ENCODE data around the gene PPFIA4.

Gene PPFIA4

DNA sequence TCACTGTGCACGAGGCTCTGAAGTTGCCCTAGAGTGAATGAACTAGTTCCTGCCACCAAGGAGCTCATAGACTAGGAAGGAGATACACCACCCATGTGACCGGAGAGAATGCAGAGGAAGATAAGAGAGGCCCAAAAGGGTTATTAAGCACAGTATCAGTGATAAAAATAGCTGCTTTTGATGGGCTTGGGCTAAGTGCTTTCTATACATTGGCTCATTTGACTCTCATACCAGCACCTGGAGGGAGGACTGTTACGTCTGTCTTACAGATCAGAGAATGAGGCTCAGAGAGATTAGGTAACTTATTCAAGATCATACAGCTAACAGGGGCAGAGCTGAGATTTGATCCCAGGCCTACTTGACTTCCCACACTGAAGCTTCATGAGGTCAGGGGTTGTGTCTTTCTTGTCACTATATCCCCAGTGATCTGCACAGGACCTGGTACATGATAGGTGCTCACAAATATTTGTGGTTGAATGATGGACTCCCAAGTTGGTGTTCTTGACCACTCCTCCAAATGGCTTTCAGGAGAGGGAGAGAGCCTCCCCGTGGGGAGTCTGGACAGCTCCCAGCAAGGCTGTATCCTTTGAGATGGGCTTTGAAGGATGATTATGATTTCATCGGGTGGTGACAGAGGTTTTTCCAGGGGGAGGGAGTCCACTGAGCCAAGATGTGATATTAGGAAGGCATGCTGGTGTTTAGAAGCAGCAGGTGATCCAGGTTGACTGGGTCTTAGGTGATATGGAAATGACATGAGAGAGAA lies 14.4 kb downstream of the PPFIA4 start:
- TF ChIP-seq, protein P1, sequence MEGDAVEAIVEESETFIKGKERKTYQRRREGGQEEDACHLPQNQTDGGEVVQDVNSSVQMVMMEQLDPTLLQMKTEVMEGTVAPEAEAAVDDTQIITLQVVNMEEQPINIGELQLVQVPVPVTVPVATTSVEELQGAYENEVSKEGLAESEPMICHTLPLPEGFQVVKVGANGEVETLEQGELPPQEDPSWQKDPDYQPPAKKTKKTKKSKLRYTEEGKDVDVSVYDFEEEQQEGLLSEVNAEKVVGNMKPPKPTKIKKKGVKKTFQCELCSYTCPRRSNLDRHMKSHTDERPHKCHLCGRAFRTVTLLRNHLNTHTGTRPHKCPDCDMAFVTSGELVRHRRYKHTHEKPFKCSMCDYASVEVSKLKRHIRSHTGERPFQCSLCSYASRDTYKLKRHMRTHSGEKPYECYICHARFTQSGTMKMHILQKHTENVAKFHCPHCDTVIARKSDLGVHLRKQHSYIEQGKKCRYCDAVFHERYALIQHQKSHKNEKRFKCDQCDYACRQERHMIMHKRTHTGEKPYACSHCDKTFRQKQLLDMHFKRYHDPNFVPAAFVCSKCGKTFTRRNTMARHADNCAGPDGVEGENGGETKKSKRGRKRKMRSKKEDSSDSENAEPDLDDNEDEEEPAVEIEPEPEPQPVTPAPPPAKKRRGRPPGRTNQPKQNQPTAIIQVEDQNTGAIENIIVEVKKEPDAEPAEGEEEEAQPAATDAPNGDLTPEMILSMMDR (IDR thresholded peaks at IDR 0.05; ENCODE audit: borderline replicate concordance, control extremely low read depth, extremely low read depth, insufficient read depth, missing control alignments) = no peak
- DNase-seq (ENCODE audit: low spot score) = no peak
- in situ Hi-C loops (cut with MboI; ENCODE audit: low sequenced_read_pairs, unreplicated experiment) = loop anchor here (5.0 kb wide), 1 partner anchor 177 kb away; no protein-coding TSS in a partner anchor

GRCh38 chr1:203041351-203041932 lies 15.2 kb downstream of the PPFIA4 start:
- no peak for DNase-seq (ENCODE audit: low spot score)
- in situ Hi-C loops (cut with MboI; ENCODE audit: low sequenced_read_pairs, unreplicated experiment) = loop anchor here (5.0 kb wide), 1 partner anchor 176 kb away; no protein-coding TSS in a partner anchor
- TF ChIP-seq, protein P1 (IDR thresholded peaks at IDR 0.05; ENCODE audit: borderline replicate concordance, control extremely low read depth, extremely low read depth, insufficient read depth, missing control alignments) = no peak

DNA sequence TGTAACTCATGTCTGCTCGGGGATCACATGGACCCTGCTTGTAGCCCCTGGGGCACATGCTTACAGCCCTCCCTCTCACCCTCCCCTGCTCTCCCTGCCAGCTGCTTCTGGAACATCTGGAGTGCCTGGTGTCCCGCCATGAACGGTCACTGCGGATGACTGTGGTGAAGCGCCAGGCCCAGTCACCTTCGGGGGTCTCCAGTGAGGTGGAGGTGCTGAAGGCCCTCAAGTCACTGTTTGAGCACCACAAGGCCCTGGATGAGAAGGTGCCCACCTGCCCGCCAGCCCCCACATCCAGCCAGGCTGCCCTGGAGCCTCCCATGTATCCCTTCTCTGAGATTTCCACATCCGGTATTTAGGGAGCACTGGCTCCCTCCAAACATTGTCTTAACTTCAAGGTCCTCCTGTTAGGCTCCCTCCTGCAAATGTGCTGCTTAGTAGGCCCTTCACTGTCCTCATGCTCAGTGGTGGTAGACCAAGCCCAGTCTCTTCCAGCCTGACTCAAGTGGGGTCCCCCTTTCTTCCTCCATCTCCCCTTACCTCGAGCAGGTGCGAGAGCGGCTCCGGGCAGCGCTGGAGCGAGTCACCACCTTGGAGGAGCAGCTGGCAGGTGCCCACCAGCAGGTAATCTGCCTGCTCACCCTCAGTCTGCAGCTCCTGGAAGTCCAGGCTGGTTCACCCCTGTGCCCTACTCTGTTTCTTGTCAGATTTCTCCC lies 17.7 kb downstream of the PPFIA4 start:
- TF ChIP-seq, protein P1 (IDR thresholded peaks at IDR 0.05; ENCODE audit: borderline replicate concordance, control extremely low read depth, extremely low read depth, insufficient read depth, missing control alignments) = no peak
- no peak for DNase-seq (ENCODE audit: low spot score)
- in situ Hi-C loops (cut with MboI; ENCODE audit: low sequenced_read_pairs, unreplicated experiment) = loop anchor here (5.0 kb wide), 1 partner anchor 173 kb away; no protein-coding TSS in a partner anchor

DNA sequence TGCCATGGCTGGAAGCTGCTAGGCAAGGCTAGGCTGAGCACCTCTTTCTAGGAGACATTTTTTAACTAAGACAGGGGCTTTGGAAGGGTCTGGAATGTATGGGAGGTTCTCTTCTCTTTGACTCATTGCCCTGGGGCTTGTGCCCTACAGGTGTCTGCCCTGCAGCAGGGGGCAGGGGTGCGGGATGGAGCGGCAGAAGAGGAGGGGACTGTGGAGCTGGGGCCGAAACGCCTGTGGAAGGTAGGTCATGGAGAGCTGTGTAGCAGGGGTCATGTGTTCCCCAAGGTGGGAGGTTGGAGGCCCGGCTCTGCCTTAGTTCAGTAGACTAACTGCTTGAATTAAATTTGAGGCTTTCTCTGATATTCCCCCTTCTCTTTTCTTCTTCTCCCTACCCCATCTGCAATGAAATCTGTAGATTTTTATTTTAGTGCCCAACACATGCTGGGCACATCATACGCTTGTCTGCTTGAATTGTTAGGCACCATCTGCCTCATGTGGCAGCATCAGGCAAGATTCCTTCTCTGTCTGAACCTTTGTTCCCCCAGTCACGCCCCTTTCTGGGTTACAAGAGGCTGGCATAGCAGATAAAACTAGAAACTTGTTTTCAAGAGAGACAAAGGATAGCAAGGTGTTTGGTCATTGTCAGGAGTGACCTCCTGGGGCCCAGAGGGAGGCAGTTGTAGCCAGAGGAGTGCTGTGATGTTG lies 18.4 kb downstream of the PPFIA4 start:
- in situ Hi-C loops (cut with MboI; ENCODE audit: low sequenced_read_pairs, unreplicated experiment) = loop anchor here (5.0 kb wide), 1 partner anchor 173 kb away; no protein-coding TSS in a partner anchor
- TF ChIP-seq, protein P1 (IDR thresholded peaks at IDR 0.05; ENCODE audit: borderline replicate concordance, control extremely low read depth, extremely low read depth, insufficient read depth, missing control alignments) = no peak
- no peak for DNase-seq (ENCODE audit: low spot score)

DNA sequence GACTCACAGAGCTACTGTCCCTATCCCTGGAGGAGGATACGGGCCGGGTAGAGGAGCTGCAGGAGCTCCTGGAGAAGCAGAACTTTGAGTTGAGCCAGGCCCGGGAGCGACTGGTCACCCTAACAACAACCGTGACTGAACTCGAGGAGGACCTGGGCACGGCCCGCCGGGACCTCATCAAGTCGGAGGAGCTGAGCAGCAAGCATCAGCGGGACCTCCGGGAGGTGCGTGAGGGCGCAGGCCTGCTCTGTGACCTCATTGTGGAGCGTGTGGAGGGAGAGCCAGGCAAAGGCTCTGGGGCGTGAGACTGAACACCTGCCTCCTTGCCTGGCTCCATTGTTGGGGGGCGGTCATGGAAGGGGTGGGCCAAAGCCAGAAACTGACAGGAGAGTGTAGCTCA lies 19.0 kb downstream of the PPFIA4 start:
- in situ Hi-C loops (cut with MboI; ENCODE audit: low sequenced_read_pairs, unreplicated experiment) = no loop called here
- TF ChIP-seq, protein P1 (IDR thresholded peaks at IDR 0.05; ENCODE audit: borderline replicate concordance, control extremely low read depth, extremely low read depth, insufficient read depth, missing control alignments) = no peak
- no peak for DNase-seq (ENCODE audit: low spot score)

Data from GM13976 (cell line).